ENCODE measurements around the gene ADAMTSL5. TPM values are rescaled to one million over a fixed set of nuclear protein-coding genes. Genes with fewer than 3 reads are reported as not detected.
"Not testable (repeated sequence)": the region's sequence is repeated elsewhere in the genome, so short reads cannot be mapped to it uniquely, and the experiment has no call there.

ADAMTSL5 gene
- total RNA-seq, 1 experiment from 2014 or later = 0.86 TPM

DNA sequence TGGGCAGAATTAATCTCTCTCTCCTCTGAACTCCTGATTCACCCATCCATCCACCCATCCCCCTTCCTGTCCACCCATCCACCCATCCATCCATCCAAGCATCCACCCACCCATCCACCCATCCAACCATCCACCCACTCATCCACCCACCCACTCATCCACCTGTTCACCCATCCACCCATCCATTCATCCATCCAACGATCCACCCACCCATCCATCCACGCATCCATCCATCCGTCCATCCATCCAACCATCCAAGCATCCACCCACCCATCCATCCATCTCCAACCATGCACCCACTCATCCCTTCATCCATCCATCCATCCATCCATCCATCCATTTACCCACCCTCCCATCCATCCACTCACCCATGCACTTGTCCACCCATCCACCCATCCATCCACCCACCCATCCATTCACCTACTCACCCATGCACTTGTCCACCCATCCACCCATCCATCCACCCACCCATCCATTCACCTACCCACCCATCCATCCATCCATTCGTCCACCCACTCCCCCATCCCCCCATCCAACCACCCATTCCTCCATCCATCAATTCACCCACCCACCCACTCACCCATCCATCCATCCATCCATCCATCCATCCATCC, 36.6 kb upstream of the ADAMTSL5 start:
- BruUV-seq (replicated peaks) = no TSS peak
- ChIA-PET CTCF (no interaction called here), POLR2A (ENCODE audit: low non-redundant PET) (no interaction called here)
- intact Hi-C loops (cut with micrococcal nuclease; ENCODE audit: unreplicated experiment) = loop anchor here (5.0 to 10.0 kb wide), 2 partner anchors 123 to 265 kb away; partner anchors contain the start of gene ATP8B3
- Histone ChIP-seq H3K27me3 (replicated peaks; ENCODE audit: insufficient read depth, low read depth, low read length, poor library complexity) (no peaks in the 10 kb centered on the region), H3K27ac (ENCODE audit: low read depth, low read length, poor library complexity, severe bottlenecking) (no peak overlapping the region), H3K9me3 (ENCODE audit: low read depth, low read length, poor library complexity, severe bottlenecking) (no peaks in the 10 kb centered on the region), H3K36me3 (ENCODE audit: insufficient read depth, low read length, poor library complexity, severe bottlenecking) (no peaks in the 10 kb centered on the region), H3K4me1 (ENCODE audit: insufficient read depth, low read length, poor library complexity, severe bottlenecking) (peaks cover 8% of the 10 kb centered on the region), H3K4me3 (ENCODE audit: low read depth, low read length, poor library complexity, severe bottlenecking) (no peak overlapping the region)
- DNase-seq (ENCODE audit: low spot score) = no peak
- TF ChIP-seq, protein P1, sequence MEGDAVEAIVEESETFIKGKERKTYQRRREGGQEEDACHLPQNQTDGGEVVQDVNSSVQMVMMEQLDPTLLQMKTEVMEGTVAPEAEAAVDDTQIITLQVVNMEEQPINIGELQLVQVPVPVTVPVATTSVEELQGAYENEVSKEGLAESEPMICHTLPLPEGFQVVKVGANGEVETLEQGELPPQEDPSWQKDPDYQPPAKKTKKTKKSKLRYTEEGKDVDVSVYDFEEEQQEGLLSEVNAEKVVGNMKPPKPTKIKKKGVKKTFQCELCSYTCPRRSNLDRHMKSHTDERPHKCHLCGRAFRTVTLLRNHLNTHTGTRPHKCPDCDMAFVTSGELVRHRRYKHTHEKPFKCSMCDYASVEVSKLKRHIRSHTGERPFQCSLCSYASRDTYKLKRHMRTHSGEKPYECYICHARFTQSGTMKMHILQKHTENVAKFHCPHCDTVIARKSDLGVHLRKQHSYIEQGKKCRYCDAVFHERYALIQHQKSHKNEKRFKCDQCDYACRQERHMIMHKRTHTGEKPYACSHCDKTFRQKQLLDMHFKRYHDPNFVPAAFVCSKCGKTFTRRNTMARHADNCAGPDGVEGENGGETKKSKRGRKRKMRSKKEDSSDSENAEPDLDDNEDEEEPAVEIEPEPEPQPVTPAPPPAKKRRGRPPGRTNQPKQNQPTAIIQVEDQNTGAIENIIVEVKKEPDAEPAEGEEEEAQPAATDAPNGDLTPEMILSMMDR (conservative IDR thresholded peaks at IDR 0.05; ENCODE audit: low read depth, low read length) = no peak
- TF ChIP-seq EZH2 (IDR thresholded peaks at IDR 0.05; ENCODE audit: borderline replicate concordance, low read depth, low read length, poor library complexity, severe bottlenecking) = no peak

DNA sequence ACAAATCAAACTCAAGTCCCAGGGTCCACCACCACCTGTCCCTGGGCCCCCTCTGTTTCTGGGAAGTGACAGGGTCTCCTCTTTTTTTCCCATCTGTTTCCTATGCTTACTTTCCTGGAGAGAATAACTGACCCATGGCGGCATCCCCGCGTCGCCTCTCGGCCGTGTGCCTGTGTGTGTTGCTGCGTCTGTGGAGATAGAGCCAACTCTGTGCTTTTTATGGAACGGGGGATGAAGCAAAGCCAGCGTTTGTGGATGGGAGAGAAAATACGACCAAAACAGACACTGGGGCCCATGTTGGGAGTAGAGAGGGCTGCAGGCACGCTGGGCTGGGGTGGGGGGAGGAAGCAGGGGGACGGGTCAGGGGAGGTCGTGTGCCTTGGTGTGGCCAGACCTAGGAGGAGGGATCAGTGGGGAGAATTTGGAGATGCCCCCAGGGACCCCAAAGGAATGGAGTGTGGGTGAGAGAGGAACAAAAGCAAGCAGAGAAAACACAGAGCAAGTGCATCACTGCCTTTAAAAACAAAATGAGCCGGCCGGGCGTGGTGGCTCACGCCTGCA, 27.6 kb upstream of the ADAMTSL5 start:
- no peaks in the 10 kb centered on the region for H3K27me3 ChIP-seq (replicated peaks; ENCODE audit: insufficient read depth, low read depth, low read length, poor library complexity)
- TF ChIP-seq EZH2 (IDR thresholded peaks at IDR 0.05; ENCODE audit: borderline replicate concordance, low read depth, low read length, poor library complexity, severe bottlenecking) = no peak
- TF ChIP-seq, protein P1 (conservative IDR thresholded peaks at IDR 0.05; ENCODE audit: low read depth, low read length) = no peak
- H3K27ac ChIP-seq (ENCODE audit: low read depth, low read length, poor library complexity, severe bottlenecking) = no peak overlapping the region
- DNase-seq (ENCODE audit: low spot score) = no peak
- POLR2A ChIA-PET (ENCODE audit: low non-redundant PET) = no interaction called here
- H3K36me3 ChIP-seq (ENCODE audit: insufficient read depth, low read length, poor library complexity, severe bottlenecking) = no peaks in the 10 kb centered on the region
- no peak overlapping the region for H3K4me3 ChIP-seq (ENCODE audit: low read depth, low read length, poor library complexity, severe bottlenecking)
- intact Hi-C loops (cut with micrococcal nuclease; ENCODE audit: unreplicated experiment) = loop anchor here (10.0 kb wide), 1 partner anchor 274 kb away; the partner anchor contains the start of gene ATP8B3
- H3K9me3 ChIP-seq (ENCODE audit: low read depth, low read length, poor library complexity, severe bottlenecking) = no peaks in the 10 kb centered on the region
- H3K4me1 ChIP-seq (ENCODE audit: insufficient read depth, low read length, poor library complexity, severe bottlenecking) = peaks cover 8% of the 10 kb centered on the region
- no TSS peak for BruUV-seq (replicated peaks)
- CTCF ChIA-PET = no interaction called here

GRCh38 chr19:1539749-1540148, 26.9 kb upstream of the ADAMTSL5 start:
- H3K9me3 ChIP-seq (ENCODE audit: low read depth, low read length, poor library complexity, severe bottlenecking); POLR2A ChIA-PET (ENCODE audit: low non-redundant PET); BruUV-seq (replicated peaks); DNase-seq (ENCODE audit: low spot score); H3K27ac ChIP-seq (ENCODE audit: low read depth, low read length, poor library complexity, severe bottlenecking); H3K4me3 ChIP-seq (ENCODE audit: low read depth, low read length, poor library complexity, severe bottlenecking); H3K27me3 ChIP-seq (replicated peaks; ENCODE audit: insufficient read depth, low read depth, low read length, poor library complexity); CTCF ChIA-PET; H3K4me1 ChIP-seq (ENCODE audit: insufficient read depth, low read length, poor library complexity, severe bottlenecking); H3K36me3 ChIP-seq (ENCODE audit: insufficient read depth, low read length, poor library complexity, severe bottlenecking): not testable (repeated sequence)
- intact Hi-C loops (cut with micrococcal nuclease; ENCODE audit: unreplicated experiment) = loop anchor here (10.0 kb wide), 1 partner anchor 275 kb away; the partner anchor contains the start of gene ATP8B3

- no peaks in the 10 kb centered on the region for H3K9me3 ChIP-seq (ENCODE audit: low read depth, low read length, poor library complexity, severe bottlenecking)
- H3K36me3 ChIP-seq (ENCODE audit: insufficient read depth, low read length, poor library complexity, severe bottlenecking) = no peaks in the 10 kb centered on the region
- intact Hi-C loops (cut with micrococcal nuclease; ENCODE audit: unreplicated experiment) = no loop called here
- CTCF ChIA-PET = interaction anchor here (0.6 kb wide), 1 partner anchor 9 kb away, joined by 9 read pairs; no protein-coding TSS in a partner anchor
- H3K4me1 ChIP-seq (ENCODE audit: insufficient read depth, low read length, poor library complexity, severe bottlenecking) = peaks cover 8% of the 10 kb centered on the region
- POLR2A ChIA-PET (ENCODE audit: low non-redundant PET) = no interaction called here
- TF ChIP-seq, protein P1 (conservative IDR thresholded peaks at IDR 0.05; ENCODE audit: low read depth, low read length) = no peak
- no peak for TF ChIP-seq EZH2 (IDR thresholded peaks at IDR 0.05; ENCODE audit: borderline replicate concordance, low read depth, low read length, poor library complexity, severe bottlenecking)
- no peaks in the 10 kb centered on the region for H3K27me3 ChIP-seq (replicated peaks; ENCODE audit: insufficient read depth, low read depth, low read length, poor library complexity)
- no peak overlapping the region for H3K27ac ChIP-seq (ENCODE audit: low read depth, low read length, poor library complexity, severe bottlenecking)
- no peak overlapping the region for H3K4me3 ChIP-seq (ENCODE audit: low read depth, low read length, poor library complexity, severe bottlenecking)
- no TSS peak for BruUV-seq (replicated peaks)
- no peak for DNase-seq (ENCODE audit: low spot score)
Observed at GRCh38 chr19:1538978-1539377, 26.2 kb upstream of the ADAMTSL5 start.

DNA sequence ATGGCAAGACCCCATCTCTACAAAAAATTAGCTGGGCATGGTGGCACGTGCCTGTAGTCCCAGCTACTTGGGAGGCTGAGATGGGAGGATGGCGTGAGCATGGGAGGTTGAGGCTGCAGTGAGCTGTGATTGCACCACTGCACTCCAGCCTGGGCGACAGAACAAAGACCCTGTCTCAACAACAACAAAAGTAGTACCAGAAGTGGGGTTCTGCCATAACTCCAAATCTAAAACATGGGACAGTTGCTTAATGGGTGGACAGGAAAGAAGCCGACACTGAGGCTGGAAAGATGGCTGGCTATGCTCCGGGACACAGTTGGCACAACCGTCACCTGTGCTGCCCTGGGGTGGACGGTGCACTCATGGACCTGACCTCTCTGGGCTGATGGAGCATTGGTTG, 22.9 kb upstream of the ADAMTSL5 start:
- POLR2A ChIA-PET (ENCODE audit: low non-redundant PET); BruUV-seq (replicated peaks); H3K9me3 ChIP-seq (ENCODE audit: low read depth, low read length, poor library complexity, severe bottlenecking); intact Hi-C loops (cut with micrococcal nuclease; ENCODE audit: unreplicated experiment); CTCF ChIA-PET; H3K4me1 ChIP-seq (ENCODE audit: insufficient read depth, low read length, poor library complexity, severe bottlenecking); H3K27me3 ChIP-seq (replicated peaks; ENCODE audit: insufficient read depth, low read depth, low read length, poor library complexity); DNase-seq (ENCODE audit: low spot score); H3K36me3 ChIP-seq (ENCODE audit: insufficient read depth, low read length, poor library complexity, severe bottlenecking); H3K27ac ChIP-seq (ENCODE audit: low read depth, low read length, poor library complexity, severe bottlenecking); H3K4me3 ChIP-seq (ENCODE audit: low read depth, low read length, poor library complexity, severe bottlenecking): not testable (repeated sequence)

All from A673 (cell line).